Cardiac septum (tissue), 1 donor: ENCODE results near the gene ARHGEF28. TPM values are rescaled to one million over a fixed set of nuclear protein-coding genes. Genes with fewer than 3 reads are reported as not detected.

Experiments
- DNase-seq: peaks from one replicate; pipeline ENCODE4 v3.0.0-alpha.2; 2020; ENCODE audit warnings: low spot score
- intact Hi-C: fragments of 100-400 bp; cut with DNase I; formaldehyde crosslinking; loops from one replicate; pipeline ENCODE4 v1.14.0; 2022
- total RNA-seq: library from RNA; stranded (reverse); fragmentation: NEBNext Ultra II Directional; extraction: Animal tissue kit (Norgen Biotek cat#: 25700); gene quantifications from one replicate; pipeline ENCODE4 v1.2.1, GENCODE V29; 2021
- donor health status: DM: no; HTN: no; CAD: no.

ARHGEF28 gene
- total RNA-seq, 1 donor from 2014 or later = 1.8 TPM

- DNase-seq = no peak
- intact Hi-C loops = no loop called here
Measured at GRCh38 chr5:73939557-73939956, 313.6 kb downstream of the ARHGEF28 start.

- DNase-seq = no peak
- intact Hi-C loops = no loop called here
Measured at GRCh38 chr5:73940026-73940425, 314.0 kb downstream of the ARHGEF28 start.

GRCh38 chr5:73940801-73941200 is 314.8 kb downstream of the ARHGEF28 start:
- intact Hi-C loops = no loop called here
- DNase-seq = no peak

GRCh38 chr5:73942783-73943182 is 316.8 kb downstream of the ARHGEF28 start:
- intact Hi-C loops = no loop called here
- no peak for DNase-seq

- no peak for DNase-seq
- intact Hi-C loops = no loop called here
Measured at GRCh38 chr5:73943397-73943796, 317.4 kb downstream of the ARHGEF28 start.

GRCh38 chr5:73944581-73944980 is 318.6 kb downstream of the ARHGEF28 start:
- no peak for DNase-seq
- intact Hi-C loops = no loop called here

- intact Hi-C loops = no loop called here
Measured at GRCh38 chr5:73945505-73945904, 319.5 kb downstream of the ARHGEF28 start.

GRCh38 chr5:73946278-73946677 is 320.3 kb downstream of the ARHGEF28 start:
- no peak for DNase-seq
- intact Hi-C loops = no loop called here

More at GRCh38 chr5:73945505-73945904, 319.5 kb downstream of the ARHGEF28 start:
- no peak for DNase-seq

- DNase-seq = no peak
- intact Hi-C loops = no loop called here
Measured at GRCh38 chr5:73946919-73947602, 321.1 kb downstream of the ARHGEF28 start.

GRCh38 chr5:73947906-73948640 is 322.1 kb downstream of the ARHGEF28 start:
- intact Hi-C loops = no loop called here

GRCh38 chr5:73948720-73949119 is 322.7 kb downstream of the ARHGEF28 start:
- DNase-seq = no peak
- intact Hi-C loops = no loop called here

More at GRCh38 chr5:73947906-73948640, 322.1 kb downstream of the ARHGEF28 start:
- DNase-seq = no peak

- intact Hi-C loops = no loop called here
- no peak for DNase-seq
Measured at GRCh38 chr5:73950441-73950873, 324.5 kb downstream of the ARHGEF28 start.

GRCh38 chr5:73950912-73951430 is 325.0 kb downstream of the ARHGEF28 start:
- intact Hi-C loops = no loop called here
- no peak for DNase-seq

GRCh38 chr5:73952872-73953271 is 326.9 kb downstream of the ARHGEF28 start:
- intact Hi-C loops = no loop called here
- no peak for DNase-seq

- DNase-seq = no peak
- intact Hi-C loops = no loop called here
Measured at GRCh38 chr5:73954381-73954780, 328.4 kb downstream of the ARHGEF28 start.

- intact Hi-C loops = no loop called here
- DNase-seq = no peak
Measured at GRCh38 chr5:73955271-73955846, 329.4 kb downstream of the ARHGEF28 start.

- intact Hi-C loops = no loop called here
- no peak for DNase-seq
Measured at GRCh38 chr5:73957397-73958001, 331.5 kb downstream of the ARHGEF28 start.

- intact Hi-C loops = no loop called here
Measured at GRCh38 chr5:73958037-73958436, 332.0 kb downstream of the ARHGEF28 start.

GRCh38 chr5:73960023-73960422 is 334.0 kb downstream of the ARHGEF28 start:
- intact Hi-C loops = no loop called here
- DNase-seq = no peak

More at GRCh38 chr5:73958037-73958436, 332.0 kb downstream of the ARHGEF28 start:
- no peak for DNase-seq

- no peak for DNase-seq
- intact Hi-C loops = no loop called here
Measured at GRCh38 chr5:73960426-73960825, 334.4 kb downstream of the ARHGEF28 start.
